NOMO-1 (cell line): ENCODE results near the gene RASAL3.
"Not testable (repeated sequence)": the region's sequence is repeated elsewhere in the genome, so short reads cannot be mapped to it uniquely, and the experiment has no call there.

Experiments
- DNase-seq, 2 experiments: peaks; one replicate each; lab custom pipeline; 2025; ENCODE audit not compliant: unreplicated experiment in 2 of 2; lab: John Stamatoyannopoulos, UW

Gene RASAL3

DNA sequence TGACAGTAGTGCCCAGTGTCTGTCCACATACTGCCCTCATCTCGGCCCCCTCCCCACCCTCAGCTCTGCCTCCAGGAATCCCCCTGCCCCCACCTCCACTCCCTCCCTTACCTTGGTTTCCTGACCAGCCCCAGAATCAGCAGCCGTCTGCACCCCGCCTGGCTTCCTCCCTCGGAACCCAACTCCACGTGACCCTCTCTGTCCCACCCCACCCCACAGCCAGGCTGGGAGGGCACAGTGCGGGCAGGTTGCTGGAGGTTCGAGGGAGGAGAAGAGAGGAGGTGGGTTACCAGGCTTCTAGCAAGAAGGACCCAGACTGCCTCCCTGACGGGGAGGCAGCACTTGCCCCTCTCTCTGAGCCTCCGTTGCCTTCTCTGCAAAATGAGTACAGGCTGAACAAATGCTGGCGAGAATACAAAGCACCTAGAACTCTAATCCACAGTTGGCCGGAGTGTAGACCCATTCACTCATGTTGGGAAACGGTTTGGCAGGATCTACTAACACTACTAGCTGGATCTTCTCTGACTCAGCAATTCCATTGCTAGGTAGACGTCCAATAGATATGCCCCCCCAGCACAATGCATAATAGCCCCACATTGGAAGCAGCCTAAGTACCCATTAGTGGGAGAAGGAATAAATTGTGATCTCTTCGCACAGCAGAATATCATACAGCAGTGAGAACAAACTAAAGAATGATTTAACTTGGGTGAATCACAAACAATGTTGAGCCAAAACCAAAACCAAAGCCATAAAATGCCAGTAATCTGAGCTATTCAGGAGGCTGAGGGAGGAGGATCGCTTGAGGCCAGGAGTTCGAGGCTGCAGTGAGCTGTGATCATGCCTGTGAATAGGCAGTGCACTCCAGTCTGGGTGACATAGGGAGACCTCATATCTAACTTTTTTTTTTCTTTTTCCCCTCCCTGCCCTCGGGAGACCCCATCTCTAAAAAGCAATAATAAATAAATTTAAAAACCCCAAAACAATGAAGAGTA, at the start of gene RASAL3:
RASAL3 (minus strand) TSS at position 151 of the 992 bp plus-strand sequence. CDS start 186 bp downstream, outside the sequence.
- DNase-seq: peak; percentile 39 to 44

GRCh38 chr19:15511671-15512424, 47.5 kb upstream of the RASAL3 start:
- no peak for DNase-seq

DNA sequence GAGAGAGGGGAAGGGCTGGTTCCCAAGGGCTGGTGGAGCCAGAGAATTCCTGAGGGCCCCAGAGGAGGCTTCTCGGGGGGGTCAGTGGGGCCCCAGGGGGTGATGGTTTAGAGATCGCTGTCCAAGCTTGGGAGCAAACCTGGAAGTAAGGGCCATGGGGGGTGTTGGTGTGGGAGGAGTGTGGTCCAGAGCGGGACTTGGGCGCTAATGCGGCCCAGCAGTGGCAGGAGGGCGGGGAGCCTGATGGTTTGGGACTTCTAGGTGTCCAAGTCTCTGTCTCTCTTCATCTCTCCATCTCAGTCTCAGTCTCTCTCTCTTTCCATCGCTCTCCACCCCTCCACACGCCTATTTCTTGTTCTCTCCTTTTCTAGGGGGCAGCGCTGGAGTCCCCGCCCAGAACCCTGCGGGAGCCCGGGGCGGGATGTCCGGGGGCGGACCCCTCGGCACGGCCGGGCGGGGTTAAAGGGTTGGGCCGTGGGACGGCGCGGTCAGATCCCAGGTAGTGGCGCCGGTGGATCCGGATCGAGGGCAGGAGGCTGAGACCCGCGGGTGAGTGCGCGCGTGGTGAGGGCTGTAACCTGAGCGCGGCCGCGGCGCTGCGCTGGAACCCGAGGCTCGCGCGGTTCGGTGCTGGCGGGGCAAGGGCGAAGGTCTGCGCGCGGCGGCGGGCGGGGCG, 43.8 kb upstream of the RASAL3 start, which contains the start of gene CYP4F22:
CYP4F22 (plus strand) TSS at position 491 of the 676 bp plus-strand sequence. CDS start 16,812 bp downstream, outside the sequence.
- no peak for DNase-seq

DNA sequence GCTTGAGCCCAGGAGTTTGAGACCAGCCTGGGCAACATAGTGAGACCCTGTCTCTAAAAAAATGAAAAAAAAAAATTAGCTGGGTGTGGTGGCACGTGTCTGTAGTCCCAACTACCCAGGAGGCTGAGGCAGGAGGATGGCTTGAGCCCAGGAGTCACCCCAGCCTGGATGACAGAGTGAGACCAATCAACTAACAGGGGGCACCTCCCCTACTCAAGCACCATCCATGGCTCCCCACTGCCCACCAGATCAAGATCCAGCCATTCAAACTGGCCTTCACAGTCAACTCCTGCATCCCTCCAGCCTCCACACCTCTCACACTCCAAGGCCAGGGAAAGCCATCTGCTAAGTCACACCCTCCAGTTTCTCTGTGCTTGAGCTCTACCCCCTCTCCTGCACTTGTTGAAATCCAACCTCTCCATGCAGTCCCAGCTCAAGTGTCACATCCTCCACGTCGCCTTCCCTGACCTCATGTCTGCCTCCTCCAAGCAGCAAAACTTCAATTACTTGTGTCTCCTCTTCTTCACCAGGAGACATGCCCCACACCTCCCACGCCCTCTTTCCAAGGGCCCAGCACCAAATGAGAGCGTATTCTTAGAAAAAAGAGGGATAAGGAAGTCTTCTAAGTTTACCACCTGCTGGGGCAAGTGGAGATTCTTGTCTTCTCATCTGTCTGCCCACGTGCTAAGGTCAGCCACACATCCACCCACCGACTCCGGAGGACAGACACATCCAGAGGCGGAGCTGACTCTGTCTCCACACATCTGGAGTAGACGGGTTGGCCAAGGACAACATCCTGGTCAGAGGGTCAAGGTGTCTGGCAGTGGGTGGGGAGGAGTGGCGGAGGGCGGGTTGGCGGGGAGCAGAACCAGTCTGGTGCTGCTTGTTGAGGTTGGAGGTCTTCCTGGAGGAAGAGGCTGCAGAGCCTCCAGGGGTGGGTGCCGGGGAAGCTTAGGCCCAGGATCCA, 43.0 kb upstream of the RASAL3 start:
- DNase-seq: no peak

DNA sequence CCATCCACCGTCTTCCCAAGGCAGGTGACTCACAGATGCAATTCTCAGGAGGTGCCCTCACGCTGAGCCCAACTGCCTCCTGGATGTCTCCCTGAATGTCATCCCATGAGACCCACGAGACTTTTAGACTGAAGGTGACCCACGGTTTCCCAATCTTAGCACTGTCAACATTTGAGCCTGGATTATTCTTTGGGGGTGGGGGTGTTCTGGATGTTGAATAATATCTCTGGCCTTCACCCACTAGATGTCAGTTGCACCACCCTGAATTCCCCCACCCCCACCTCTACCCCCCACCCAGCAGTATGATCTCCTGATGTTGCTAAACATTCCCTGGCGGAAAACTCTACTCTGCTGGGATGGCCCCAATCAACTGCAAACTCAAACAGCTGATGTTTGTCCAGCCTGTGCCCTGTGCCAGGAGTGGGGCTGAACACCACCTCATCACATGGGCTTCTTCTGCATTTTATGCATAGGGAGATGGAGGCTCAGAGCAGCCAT, 41.8 kb upstream of the RASAL3 start:
- DNase-seq: no peak

- no peak for DNase-seq
Measured at GRCh38 chr19:15502264-15502663, 37.9 kb upstream of the RASAL3 start.

DNA sequence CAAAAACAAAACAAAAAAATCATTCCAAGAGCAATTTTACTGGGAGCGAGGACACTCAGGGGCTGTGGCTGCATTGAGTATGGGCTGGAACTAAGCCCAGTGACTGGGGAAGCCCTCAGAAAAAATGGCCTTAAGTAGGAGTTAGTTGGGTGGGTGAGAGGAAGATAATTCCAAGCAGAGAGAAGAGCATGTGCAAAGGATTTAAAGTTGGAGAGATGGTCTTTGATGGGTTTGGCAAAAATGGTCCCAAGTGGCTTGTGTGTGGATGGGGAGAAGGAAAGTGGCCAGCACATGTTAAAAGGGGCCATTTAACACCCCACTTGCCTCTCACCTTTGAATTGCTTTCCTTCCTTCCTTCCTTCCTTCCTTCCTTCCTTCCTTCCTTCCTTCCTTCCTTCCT, 37.3 kb upstream of the RASAL3 start:
- DNase-seq: no peak

GRCh38 chr19:15498910-15499309, 34.6 kb upstream of the RASAL3 start:
- no peak for DNase-seq

- DNase-seq: no peak
Measured at GRCh38 chr19:15498156-15498858, 34.0 kb upstream of the RASAL3 start.

DNA sequence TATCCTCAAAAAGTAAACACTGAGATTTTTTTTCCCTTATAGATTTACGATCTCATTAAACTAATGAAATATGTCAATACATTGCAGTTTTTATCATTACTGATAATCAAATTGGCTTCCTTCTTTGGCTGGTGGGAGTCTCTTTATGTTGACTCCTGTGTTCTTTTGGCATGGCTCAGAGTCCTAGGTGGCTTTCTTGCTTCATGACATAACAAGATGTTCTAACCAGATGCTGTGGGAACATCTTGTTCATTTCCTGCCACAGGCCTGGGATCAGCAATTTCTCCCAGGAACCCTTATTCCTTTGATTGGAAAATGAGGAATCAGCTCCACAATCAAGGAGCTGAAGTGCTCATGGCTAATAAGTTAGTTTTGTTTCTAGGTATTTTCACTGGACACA, 30.8 kb upstream of the RASAL3 start:
- no peak for DNase-seq

DNA sequence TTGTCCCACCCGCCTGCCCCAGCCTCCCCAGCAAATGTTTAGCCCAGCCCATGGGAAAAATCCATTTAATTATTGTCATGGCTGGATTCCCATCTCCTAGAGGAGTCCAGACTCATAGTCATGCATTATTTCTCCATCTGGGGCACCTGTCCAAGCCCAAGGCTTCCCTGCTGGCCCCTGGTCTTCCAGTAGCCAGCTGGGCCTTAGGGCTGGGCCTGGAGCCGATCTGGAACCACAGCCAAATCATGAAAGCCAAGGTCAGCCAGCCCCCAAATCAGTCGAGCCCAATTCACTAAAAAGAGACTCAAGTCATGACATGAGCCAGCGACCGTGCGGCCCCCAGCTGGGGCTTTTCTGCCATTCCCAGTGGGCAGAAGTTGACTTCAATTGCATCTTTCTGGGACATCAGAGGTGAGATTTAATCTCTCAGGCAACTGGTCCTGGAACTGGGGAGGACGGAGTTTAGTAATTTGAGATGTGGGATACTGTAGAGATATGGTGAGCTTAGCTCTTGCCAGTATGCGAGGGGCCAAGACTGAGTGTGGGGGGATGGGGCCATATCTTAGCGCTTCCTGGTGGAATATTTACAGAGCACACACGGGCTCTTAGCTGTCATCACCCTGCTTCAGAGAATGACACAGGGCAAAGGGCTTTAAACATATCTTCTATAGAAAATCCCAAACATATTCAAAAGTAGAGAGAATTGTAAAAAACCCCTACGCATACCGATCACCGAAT, 24.3 kb upstream of the RASAL3 start:
- no peak for DNase-seq

GRCh38 chr19:15487038-15487437, 22.7 kb upstream of the RASAL3 start:
- no peak for DNase-seq

DNA sequence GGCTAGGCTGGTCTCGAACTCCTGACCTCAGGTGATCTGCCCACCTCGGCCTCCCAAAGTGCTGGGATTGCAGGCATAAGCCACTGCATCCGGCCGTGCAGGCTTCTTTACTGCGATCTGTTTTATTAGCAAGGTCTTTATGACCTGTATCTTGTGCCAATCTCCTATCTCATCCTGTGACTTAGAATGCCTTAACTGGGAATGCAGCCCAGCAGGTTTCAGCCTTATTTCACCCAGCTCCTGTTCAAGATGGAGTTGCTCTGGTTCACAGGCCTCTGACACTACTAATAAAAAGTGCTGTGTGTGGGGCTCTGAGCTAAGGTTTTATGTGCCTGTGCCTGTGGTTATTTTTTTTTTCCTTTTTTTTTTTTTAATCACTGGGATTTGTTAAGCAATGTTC, 21.4 kb upstream of the RASAL3 start:
- DNase-seq: not testable (repeated sequence)

DNA sequence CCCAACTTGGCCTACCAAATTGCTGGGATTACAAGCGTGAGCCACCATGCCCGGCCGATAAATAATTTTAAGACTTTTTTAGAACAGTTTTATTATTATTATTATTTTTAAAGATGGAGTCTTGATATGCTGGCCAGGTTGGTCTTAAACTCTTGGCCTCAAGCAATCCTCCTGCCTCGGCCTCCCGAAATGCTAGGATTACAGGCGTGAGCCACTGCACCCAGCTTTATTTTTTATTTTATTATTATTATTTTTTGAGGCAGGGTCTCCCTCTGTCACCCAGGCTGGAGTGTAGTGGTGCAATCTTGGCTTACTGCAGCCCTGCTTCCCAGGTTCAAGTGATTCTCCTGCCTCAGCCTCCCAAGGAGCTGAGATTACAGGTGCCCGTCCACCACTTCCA, 16.7 kb upstream of the RASAL3 start:
- DNase-seq: not testable (repeated sequence)

DNA sequence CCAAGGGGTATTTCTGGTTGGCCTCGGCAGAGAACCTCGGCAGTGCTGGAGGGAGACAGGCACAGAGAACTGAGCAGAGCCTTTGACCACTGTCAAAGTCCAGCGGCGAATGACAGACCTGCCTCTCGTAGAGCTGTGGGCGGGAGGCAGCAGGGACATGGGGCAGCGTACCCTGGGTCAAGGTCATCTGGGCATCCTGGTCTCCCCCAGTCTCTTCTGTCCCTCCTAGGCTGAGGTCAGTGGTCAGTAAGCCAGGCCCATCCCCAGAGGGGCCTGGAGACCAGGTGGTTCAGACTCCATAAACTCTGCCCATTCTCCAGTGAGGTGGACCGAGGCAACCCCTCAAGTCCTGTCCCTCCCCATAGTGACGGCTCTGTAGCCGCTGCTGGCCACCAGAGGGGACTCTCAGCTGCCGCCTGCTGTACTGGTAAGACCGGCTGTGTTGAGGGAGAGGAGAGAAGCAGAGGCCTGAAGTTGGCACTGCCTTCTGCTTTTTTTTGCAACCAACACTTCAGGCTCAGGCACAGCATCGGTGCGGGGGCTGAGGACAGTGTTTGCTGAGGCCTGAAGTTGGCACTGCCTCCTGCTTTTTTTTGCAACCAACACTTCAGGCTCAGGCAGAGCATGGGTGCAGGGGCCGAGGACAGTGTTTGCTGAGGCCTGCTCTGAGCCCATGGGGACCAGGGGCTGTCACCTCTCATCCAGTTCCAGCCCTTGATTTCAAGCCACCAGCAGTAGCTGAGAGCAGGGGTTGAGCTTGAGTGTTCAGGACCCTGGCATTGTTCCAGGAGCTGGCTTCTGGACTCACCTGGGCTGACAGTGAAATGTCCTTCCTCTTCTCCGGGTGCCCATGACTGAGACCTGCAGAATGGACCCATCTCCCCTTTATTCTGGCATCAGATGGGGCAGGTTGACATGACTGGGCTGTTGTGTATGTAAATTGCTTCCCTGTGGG, 15.3 kb upstream of the RASAL3 start, which contains the start of gene PGLYRP2:
PGLYRP2 (minus strand) TSS at position 111 of the 955 bp plus-strand sequence. CDS start 130 bp downstream, outside the sequence.
- DNase-seq: no peak

GRCh38 chr19:15476325-15476724, 12.0 kb upstream of the RASAL3 start:
- DNase-seq: no peak

GRCh38 chr19:15475611-15476010, 11.3 kb upstream of the RASAL3 start:
- no peak for DNase-seq
